Activated CD8-positive, alpha-beta memory T cell treated with anti-CD3 and anti-CD28 coated beads for 1 hour (primary cell): ENCODE results near the gene NFATC3.
"Not testable (repeated sequence)": the region's sequence is repeated elsewhere in the genome, so short reads cannot be mapped to it uniquely, and the experiment has no call there.

Experiments used
- DNase-seq, 2 donors: peaks; one replicate each; pipeline ENCODE4 v3.0.0-alpha.2; 2020; ENCODE audit warnings: low read depth in 1 of 2; ENCODE audit errors: extremely low read depth in 1 of 2

The NFATC3 gene

DNA sequence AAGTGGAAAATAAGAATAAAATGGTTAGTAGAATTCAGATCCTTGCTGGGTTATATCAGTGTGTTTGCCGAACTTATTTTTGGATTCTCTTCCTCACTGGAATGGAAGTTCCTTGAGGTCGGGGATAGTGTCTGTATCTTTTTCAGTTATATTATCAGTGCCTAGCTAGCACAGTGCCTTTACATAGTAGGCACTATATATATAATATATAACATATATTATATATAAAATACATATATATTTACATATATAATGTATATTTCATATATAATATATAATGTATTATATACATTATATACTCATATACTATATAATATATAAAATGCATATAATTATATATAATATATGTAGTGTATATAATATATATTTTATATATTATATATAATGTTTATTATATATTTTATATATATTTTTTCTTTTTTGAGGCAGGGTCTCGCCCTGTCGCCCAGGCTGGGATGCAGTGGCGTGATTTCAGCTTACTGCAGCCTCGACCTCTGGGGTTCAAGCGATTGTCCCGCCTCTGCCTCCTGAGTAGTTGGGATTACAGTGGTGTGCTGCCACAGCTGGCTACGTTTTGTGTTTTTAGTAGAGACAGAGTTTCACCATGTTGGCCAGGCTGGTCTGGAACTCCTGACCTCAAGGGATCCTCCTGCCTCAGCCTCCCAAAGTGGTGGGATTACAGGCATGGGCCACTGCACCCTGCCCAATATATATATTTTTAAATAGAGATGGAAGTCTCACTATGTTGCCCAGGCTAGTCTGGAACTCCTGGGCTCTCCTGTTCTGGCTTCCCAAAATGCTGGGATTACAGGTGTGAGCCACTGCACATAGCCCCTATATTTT, 3.2 kb downstream of the NFATC3 start:
- DNase-seq, result no peak

DNA sequence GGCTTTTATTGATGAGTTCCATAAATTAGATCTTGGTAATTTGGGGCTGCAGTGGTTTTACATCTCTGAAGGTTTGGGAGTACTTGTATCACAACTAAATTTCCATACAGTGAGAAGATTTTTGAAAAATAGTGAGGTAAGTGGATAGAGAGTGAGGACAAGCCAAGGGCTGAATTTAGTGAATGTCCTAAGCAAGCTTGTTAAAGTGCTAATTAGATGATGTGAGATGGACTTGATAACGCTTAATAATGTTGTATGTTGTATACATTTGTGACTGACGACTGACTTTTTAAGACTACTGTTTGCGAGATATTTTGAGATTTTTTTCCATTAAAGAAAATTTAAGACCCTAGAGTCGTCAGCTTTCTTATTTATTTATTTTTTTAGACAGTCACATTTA, 3.9 kb downstream of the NFATC3 start:
- no peak for DNase-seq

DNA sequence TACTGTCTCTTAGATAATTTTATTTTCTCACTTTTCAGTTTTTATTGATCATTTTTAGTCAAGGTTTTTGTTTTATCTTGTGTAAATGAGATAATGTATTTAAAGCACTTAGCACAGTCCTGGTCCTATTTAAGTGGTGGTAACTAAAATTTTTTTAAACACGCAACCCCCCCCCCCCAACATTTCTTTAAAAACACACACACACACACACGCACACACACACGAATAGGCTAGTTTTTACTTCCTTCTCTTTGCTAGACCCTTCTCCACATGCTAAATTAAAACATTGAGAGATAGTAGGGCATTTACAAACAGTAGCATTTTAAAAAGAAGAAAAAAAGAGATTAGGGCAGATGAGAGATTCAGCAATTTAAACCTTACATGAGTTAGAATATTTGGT, 5.0 kb downstream of the NFATC3 start:
- DNase-seq, result no peak

DNA sequence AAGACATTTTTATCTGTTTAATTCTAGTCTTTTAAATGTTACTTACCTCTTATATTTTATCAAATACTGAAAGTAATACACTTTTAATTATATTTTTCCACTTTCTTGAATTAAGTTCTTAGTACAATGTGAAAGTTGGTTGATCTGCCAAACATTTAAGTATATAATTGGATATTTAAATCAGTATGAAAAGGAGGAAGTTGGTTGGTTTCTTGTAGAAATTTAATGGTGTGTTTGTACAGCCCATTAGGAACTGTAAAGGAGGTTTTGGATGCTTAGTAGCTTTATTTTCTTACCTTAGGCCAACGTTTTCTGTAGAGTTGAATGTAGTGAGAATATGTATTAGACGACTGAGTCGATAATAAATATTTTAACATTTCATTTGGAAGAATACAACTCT, 5.4 kb downstream of the NFATC3 start:
- no peak for DNase-seq

DNA sequence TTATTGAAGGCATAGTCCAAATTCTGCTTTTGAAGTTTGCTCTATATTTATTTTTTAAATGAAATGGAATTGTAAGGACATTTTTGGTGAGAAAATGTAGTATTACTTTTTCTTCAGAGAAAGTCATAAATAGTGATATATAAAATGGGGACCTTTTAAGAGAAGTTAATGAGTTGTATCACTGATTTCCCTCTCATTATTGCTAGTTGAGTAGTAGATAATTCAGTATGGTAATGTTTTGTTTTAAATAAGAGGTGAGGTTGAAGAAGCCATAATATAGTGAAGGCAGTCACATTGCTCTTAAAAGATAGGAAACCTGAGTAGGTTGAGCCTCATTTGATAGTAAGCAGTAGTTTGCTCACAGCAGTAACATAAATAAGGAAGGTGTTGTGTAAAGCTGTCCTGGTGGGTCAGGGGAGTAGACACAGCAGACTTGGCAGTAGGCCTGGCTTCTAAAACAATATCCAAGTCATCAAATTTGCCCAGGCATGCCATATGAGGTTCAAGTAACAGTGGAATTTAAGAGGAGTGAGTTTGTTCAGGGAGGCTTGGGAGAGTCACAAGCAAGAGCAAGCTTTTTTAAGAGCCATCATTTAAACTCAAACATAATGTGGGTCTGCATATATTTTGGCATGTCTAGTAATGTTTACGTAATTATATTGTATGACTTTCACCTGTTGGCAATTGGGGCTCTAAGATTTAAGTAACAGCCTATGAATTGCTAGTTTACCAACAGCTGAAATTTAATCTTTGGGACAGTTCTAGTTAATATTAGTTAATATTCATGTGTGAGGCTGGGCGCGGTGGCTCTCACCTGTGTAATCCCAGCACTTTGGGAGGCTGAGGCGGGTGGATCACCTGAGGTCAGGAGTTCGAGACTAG, 6.5 kb downstream of the NFATC3 start:
- no peak for DNase-seq

DNA sequence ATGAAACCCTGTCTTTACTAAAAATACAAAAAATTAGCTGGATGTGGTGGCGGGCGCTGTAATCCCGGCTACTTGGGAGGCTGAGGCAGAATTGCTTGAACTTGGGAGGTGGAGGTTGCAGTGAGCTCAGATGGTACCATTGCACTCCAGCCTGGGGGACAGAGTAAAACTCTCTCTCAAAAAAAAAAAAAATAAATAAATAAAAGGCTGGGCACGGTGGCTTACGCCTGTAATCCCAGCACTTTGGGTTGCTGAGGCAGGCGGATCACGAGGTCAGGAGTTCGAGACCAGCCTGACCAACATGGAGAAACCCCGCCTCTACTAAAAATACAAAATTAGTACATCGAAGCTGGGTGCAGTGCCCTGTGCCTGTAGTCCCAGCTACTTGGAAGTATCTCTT, 7.1 kb downstream of the NFATC3 start:
- DNase-seq, result not testable (repeated sequence)

DNA sequence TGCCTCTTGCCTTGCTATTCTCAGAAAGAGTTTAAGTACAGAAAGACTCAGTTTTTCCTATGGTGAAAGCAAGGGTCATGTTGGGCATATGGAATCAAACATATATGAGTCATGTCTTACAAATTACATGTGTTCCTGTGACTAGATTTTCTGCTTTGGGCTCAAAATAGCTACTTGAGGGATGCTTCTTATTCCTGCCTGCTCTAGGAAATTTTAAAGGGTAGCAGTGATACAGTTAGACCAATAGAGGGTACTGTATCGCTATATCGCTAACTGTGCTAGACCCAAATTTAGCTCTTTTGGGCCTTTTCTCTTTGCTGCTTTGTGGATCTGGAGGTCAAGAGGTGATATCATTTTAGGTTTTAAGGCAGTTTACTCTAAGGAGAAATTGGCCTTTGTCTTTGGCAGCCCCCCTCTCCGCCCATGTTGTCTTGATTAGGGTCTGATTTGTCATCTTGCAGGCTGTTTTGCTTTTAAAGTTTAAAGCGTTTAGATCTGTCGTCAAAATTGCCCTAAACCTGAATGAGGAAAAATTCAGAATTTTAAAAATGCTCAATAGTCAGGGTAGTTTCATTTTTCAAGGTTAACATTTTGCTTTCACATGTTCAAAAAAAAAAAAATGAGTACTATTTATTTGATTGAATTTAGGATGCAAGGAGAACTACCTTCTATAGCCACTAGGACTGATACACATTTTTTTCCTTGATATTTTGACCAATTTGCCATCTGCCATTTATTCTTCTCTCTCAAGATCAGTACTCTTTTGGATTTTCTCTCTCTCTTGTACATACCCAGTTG, 8.8 kb downstream of the NFATC3 start:
- no peak for DNase-seq

DNA sequence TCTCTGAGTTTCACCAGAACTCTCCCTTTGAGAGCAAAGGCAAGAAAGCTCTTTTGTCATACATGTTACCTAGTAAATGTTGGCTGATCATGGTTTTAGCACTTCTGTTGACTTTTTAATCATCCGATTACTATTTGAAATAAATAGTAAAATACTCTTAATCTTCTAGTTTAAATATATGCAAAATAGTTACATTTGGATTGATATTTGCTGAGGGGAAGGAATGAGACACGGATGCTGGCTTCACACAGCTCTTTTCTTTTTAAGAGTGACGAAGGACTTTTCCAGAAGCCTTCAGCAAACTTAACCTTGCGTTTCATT, 9.4 kb downstream of the NFATC3 start:
- no peak for DNase-seq

DNA sequence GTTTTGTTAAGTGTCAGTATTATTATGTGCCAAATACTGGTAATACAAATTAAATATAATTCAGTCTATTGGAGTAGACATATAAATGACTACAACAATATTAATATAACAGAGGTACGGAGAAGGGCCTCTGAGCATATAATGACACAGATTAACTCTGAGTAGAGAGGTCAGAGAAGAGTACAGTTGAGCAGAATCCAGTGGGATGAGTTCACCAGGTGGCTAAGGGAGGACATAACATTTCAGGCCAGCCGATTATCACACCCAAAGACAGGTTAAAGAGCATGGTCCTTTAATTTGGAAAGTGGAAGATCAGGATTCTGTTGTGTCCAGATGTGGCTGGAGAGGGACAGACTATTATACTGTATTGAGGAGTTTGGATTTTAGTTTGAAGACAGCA, 11.3 kb downstream of the NFATC3 start:
- DNase-seq, result no peak

DNA sequence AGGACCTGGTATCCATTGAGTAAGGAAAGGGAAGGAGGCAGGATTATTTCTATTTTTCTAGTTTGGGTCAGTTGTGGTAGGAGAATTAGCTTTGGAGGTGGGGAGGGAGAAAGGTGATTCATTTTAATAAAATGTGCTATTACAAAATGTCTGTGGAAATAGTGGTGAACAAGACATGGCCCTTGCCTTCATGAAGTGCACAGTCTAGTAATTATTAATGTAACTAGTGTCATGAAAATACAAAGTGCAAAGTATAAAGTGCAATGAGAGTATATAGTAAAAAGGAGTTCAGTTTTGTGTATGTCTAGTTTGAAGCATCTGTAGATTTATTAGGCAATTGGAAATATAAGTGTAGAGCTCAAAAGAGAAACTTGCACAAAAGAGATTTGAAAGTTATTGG, 11.9 kb downstream of the NFATC3 start:
- no peak for DNase-seq

DNA sequence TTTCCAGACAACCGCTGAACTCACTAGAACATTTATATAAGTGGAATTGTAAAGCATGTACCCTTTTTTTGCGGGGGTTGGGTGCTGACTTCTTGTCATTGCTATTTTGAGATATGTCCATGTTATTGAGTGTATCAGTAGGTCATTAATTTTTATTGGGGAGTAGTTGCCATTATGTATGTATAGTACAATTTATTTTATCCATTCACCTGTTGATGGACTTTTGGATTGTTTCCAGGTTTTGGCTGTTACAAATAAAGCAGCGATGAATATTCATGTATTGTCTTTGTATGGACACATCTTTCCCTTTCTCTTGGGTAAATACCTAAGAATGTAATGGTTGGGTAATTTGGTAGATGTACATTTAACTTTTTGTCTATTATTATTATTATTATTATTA, 12.7 kb downstream of the NFATC3 start:
- no peak for DNase-seq

DNA sequence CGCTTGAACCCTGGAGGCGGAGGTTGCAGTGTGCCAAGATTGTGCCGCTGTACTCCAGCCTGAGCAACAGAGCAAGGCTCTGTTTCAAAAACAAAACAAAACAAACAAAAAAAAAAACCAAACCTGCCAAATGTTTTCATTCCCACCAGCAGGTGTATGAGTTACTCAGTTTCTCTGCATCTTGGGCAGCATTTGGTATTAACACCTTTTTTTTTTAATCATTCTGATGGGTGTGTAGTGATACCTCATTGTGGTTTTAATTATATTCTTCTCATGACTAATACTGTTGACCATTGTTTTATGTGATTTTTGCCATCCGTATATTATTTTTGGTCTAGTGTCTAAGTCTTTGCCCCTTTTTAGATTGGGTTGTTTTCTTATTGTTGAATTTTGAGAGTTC, 15.3 kb downstream of the NFATC3 start:
- DNase-seq, result no peak

DNA sequence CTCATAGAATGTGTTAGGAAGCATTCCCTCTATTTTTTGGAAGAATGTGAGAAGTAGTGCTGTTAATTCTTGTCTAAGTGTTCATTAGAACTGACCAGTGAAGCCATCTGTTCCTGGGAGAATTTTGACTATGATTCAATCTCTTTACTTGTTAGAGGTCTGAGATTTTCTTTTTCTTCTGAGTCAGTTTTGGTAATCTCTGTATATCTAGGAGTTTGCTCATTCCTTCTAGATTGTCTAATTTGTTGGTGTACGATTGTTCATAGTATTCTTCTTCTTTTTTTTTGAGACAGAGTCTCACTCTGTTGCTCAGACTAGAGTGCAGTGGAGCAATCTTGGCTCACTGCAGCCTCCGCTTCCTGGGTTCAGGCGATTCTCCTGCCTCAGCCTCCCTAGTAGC, 20.4 kb downstream of the NFATC3 start:
- DNase-seq, result no peak

DNA sequence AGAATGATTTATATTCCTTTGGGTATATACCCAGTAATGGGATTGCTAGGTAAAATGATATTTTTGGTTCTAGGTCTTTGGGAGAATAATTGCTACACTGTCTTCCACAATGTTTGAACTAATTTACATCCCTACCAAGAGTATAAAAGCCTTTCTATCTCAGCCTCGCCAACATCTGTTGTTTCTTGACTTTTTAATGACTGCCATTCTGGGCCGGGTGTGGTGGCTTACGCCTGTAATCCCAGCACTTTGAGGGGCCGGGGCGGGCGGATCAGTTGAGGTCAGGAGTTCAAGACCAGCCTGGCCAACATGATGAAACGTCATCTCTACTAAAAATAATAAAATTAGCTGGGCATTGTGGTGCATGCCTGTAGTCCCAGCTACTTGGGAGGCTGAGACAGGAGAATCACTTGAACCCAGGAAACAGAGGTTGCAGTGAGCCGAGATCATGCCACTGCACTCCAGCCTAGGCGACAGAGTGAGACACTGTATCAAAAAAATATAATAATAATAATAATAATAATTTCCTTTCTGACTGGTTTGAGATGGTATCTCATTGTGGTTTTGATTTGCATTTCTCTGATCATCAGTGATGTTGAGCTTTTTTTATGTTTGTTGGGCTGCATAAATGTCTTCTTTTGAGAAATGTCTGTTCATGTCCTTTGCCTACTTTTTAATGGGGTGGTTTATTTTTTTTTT, 22.2 kb downstream of the NFATC3 start:
- DNase-seq, result not testable (repeated sequence)

DNA sequence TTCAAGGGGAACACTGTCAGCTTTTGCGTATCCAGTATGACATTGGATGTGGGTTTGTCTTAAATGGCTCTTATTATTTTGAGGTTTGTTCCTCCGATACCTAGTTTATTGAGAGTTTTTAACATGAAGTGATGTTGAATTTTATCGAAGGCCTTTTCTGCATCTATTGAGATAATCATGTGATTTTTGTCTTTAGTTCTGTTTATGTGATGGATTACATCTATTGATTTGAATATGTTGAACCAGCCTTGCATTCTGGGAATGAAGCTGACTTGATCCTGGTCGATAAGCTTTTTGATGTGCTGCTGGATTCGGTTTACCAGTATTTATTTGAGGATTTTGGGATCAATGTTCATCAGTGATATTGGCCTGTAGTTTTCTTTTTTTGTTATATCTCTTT, 24.0 kb downstream of the NFATC3 start:
- DNase-seq, result not testable (repeated sequence)

DNA sequence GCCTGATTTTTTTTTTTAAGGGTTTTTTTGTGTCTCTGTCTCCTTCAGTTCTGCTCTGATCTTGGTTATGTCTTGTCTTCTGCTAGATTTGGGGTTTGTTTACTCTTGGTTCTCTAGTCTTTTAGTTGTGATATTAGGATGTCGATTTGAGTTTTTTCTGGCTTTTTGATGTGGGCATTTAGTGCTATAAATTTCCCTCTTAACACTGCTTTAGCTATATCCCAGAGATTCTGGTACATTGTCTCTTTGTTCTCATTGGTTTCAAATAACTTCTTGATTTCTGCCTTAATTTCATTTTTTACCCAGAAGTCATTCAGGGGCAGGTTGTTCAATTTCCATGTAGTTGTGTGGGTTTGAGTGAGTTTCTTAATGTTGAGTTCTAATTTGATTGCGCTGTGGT, 25.4 kb downstream of the NFATC3 start:
- not testable (repeated sequence) for DNase-seq

DNA sequence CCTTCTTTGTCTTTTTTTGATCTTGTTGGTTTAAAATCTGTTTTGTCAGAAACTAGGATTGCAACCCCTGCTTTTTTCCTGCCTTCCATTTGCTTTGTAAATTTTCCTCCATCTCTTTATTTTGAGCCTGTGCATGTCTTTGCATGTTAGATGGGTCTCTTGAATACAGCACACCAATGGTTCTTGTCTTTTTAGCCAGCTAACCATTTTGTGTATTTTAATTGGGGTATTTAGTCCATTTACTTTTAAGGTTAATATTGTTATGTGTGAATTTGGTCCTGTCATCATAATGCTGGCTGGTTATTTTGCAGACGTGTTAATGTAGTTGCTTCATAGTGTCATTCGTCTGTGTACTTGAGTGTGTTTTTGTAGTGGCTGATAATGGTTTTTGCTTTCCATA, 26.2 kb downstream of the NFATC3 start:
- DNase-seq, result no peak

DNA sequence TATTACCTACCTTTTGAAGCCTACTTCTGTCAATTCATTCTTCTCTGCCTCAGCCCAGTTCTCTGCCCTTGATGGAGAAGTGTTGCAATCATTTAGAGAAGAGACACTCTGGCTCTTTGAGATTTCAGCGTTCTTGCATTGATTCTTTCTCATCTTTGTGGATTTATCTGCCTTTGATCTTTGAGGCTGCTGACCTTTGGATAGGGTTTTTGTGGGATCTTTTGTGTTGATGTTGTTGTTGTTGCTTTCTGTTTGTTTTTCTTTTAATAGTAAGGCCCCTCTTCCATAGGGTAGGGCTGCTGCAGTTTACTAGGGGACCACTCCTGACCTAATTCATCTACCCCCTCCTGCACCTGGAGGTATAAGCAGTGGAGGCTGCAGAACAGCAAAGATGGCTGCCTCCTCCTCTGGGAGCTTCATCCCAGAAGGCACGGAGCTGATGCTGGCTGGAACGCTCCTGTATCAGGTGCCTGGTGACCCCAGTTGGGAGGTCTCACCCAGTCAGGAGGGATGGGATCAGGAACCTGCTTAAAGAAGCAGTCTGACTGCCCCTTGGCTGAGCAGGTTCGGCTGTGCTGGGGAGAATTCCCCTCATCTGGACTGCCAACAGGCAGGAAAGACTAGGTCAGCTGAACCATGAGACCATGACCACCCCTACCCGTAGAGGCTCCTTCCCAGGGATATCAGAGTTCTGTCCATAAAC, 28.0 kb downstream of the NFATC3 start:
- no peak for DNase-seq

DNA sequence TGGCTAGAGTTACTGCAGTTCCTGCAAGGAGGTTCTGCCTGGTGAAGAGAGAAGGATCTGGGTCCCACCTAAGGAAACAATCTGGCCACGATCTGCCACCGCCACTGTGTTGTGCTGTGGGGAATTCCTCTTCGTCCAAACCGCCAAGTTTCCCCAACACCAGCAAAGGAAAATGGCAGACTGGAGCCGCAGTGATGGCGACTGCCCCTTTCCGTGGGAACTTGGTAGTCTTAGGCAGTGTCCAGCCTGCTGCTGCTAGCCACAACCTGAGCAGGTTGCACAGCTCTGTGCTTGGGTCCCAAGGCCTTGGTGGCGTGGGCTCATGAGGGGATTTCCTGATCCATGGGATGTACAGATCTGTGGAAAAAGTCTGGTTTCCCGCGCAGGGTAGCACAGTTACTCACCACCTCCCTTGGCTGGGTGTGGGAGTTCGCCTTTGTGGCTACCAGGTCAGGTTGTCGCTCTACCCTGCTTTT, 28.6 kb downstream of the NFATC3 start:
- DNase-seq, result no peak

DNA sequence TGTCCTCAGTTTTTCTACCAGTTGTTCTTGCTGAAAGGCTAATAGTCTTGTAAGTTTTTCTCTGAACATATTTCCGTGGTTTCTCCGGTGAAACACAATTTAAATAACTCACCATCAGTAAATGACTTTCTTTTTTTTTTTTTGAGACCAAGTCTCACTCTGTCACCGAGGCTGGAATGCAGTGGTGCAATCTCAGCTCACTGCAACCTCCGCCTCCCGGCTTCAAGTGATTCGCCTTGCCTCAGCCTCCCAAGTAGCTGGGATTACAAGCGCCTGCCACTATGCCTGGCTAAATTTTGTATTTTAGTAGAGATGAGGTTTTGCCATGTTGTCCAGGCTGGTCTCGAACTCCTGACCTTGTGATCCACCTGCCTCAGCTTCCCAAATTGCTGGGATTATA, 29.8 kb downstream of the NFATC3 start:
- DNase-seq, result not testable (repeated sequence)
